Fibroblast of skin of left quadriceps (primary cell): Measurements from ENCODE around the gene TTC34.
"Not testable (repeated sequence)": the region's sequence is repeated elsewhere in the genome, so short reads cannot be mapped to it uniquely, and the experiment has no call there.

Experiments
- DNase-seq, 2 experiments: peaks; one replicate each; pipeline ENCODE4 v3.0.0-alpha.2; 2013; ENCODE audit warnings: low read depth in 2 of 2

Gene TTC34

GRCh38 chr1:2628191-2628932, 173.1 kb downstream of the TTC34 start:
- DNase-seq, result no peak

GRCh38 chr1:2627746-2628145, 173.7 kb downstream of the TTC34 start:
- DNase-seq, result no peak

- DNase-seq, result not testable (repeated sequence)
Observed at GRCh38 chr1:2625748-2626147, 175.7 kb downstream of the TTC34 start.

- no peak for DNase-seq
Observed at GRCh38 chr1:2625311-2625710, 176.2 kb downstream of the TTC34 start.

GRCh38 chr1:2624735-2625300, 176.7 kb downstream of the TTC34 start:
- DNase-seq, result no peak

GRCh38 chr1:2623571-2624337, 177.7 kb downstream of the TTC34 start:
- no peak for DNase-seq

- DNase-seq, result no peak
Observed at GRCh38 chr1:2617971-2618470, 183.5 kb downstream of the TTC34 start.

GRCh38 chr1:2614145-2614544, 187.3 kb downstream of the TTC34 start:
- no peak for DNase-seq

- DNase-seq, result no peak
Observed at GRCh38 chr1:2612591-2613365, 188.7 kb downstream of the TTC34 start.

- no peak for DNase-seq
Observed at GRCh38 chr1:2611621-2612437, 189.7 kb downstream of the TTC34 start.

- DNase-seq, result no peak
Observed at GRCh38 chr1:2611031-2611501, 190.4 kb downstream of the TTC34 start.

GRCh38 chr1:2610036-2610959, 191.2 kb downstream of the TTC34 start:
- DNase-seq, result no peak

- no peak for DNase-seq
Observed at GRCh38 chr1:2609319-2610035, 192.0 kb downstream of the TTC34 start.

GRCh38 chr1:2607641-2608091, 193.8 kb downstream of the TTC34 start:
- no peak for DNase-seq

- no peak for DNase-seq
Observed at GRCh38 chr1:2606881-2607621, 194.4 kb downstream of the TTC34 start.

GRCh38 chr1:2606396-2606880, 195.1 kb downstream of the TTC34 start:
- DNase-seq, result no peak

- DNase-seq, result no peak
Observed at GRCh38 chr1:2605509-2606395, 195.7 kb downstream of the TTC34 start.
